B cell (primary cell): Measurements from ENCODE around the gene KIAA0319L.

ENCODE experiments used
- EZH2 ChIP-seq: IDR thresholded peaks from 2 replicates; pipeline ENCODE4 v1.6.1; 2012; ENCODE audit warnings: borderline replicate concordance, low read depth, mild to moderate bottlenecking, moderate library complexity, low read length; ENCODE audit not compliant: insufficient read depth, poor library complexity, severe bottlenecking
- TF ChIP-seq, protein P1 (sequence below): fragments of 200-600 bp; IDR thresholded peaks from one replicate; pipeline ENCODE4 v1.8.0; 2022; ENCODE audit warnings: antibody characterized with exemption, mild to moderate bottlenecking

DNA sequence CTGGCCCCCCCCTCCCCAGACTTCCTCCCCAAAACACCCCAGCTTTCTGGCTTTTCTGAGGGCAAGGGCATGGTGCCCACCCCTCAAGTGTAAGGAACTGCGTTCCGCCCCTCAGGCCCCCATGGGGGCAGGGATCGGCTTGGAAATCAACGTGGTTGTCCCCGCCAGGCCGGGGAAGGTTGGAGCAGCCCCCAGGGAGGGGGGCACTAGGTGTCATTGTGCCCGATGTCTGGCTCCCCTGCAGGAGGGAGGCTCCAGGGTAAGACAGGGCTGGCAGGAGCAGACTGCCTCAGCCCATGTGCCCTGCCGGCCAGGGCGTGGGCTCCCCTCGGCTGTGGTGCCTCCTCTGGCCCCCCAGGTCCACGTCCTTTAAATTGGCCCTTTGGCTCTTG is 8.5 kb upstream of the KIAA0319L start:
- TF ChIP-seq, protein P1, sequence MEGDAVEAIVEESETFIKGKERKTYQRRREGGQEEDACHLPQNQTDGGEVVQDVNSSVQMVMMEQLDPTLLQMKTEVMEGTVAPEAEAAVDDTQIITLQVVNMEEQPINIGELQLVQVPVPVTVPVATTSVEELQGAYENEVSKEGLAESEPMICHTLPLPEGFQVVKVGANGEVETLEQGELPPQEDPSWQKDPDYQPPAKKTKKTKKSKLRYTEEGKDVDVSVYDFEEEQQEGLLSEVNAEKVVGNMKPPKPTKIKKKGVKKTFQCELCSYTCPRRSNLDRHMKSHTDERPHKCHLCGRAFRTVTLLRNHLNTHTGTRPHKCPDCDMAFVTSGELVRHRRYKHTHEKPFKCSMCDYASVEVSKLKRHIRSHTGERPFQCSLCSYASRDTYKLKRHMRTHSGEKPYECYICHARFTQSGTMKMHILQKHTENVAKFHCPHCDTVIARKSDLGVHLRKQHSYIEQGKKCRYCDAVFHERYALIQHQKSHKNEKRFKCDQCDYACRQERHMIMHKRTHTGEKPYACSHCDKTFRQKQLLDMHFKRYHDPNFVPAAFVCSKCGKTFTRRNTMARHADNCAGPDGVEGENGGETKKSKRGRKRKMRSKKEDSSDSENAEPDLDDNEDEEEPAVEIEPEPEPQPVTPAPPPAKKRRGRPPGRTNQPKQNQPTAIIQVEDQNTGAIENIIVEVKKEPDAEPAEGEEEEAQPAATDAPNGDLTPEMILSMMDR = no peak
- TF ChIP-seq EZH2 = no peak
